ENCODE results near the gene SAMD9.
A peak's percentile ranks its signal among the peaks of the same experiment; 100 is the strongest.
"Not testable (repeated sequence)": the region's sequence is repeated elsewhere in the genome, so short reads cannot be mapped to it uniquely, and the experiment has no call there.

Gene SAMD9

GRCh38 chr7:93117852-93118530 lies at the start of gene SAMD9:
Gene SAMD9 (minus strand): TSS chr7:93117979. CDS start chr7:93106097, 11,882 bp downstream.
- DNase-seq, result peak; percentile 56

GRCh38 chr7:93165447-93165846 lies 47.7 kb upstream of the SAMD9 start:
- no peak for DNase-seq

- DNase-seq, result no peak
Measured at GRCh38 chr7:93164766-93165165, 47.0 kb upstream of the SAMD9 start.

GRCh38 chr7:93161181-93161762 lies 43.5 kb upstream of the SAMD9 start:
- no peak for DNase-seq

GRCh38 chr7:93160410-93160809 lies 42.6 kb upstream of the SAMD9 start:
- DNase-seq, result no peak

- no peak for DNase-seq
Measured at GRCh38 chr7:93159490-93159889, 41.7 kb upstream of the SAMD9 start.

- DNase-seq, result no peak
Measured at GRCh38 chr7:93156884-93157283, 39.1 kb upstream of the SAMD9 start.

GRCh38 chr7:93150200-93150835 lies 32.5 kb upstream of the SAMD9 start:
- no peak for DNase-seq

- no peak for DNase-seq
Measured at GRCh38 chr7:93148727-93149126, 30.9 kb upstream of the SAMD9 start.

- DNase-seq, result no peak
Measured at GRCh38 chr7:93148144-93148543, 30.4 kb upstream of the SAMD9 start, which contains the start of gene SAMD9L. Gene SAMD9L (minus strand): TSS chr7:93148385. CDS start chr7:93135971, 12,414 bp downstream.

- DNase-seq, result no peak
Measured at GRCh38 chr7:93147363-93147762, 29.6 kb upstream of the SAMD9 start.

GRCh38 chr7:93146472-93147141 lies 28.8 kb upstream of the SAMD9 start:
- no peak for DNase-seq

- no peak for DNase-seq
Measured at GRCh38 chr7:93146036-93146435, 28.3 kb upstream of the SAMD9 start.

- no peak for DNase-seq
Measured at GRCh38 chr7:93145354-93145753, 27.6 kb upstream of the SAMD9 start.

GRCh38 chr7:93142127-93142526 lies 24.3 kb upstream of the SAMD9 start:
- DNase-seq, result no peak

- no peak for DNase-seq
Measured at GRCh38 chr7:93140582-93141191, 22.9 kb upstream of the SAMD9 start.

- DNase-seq, result no peak
Measured at GRCh38 chr7:93138576-93138975, 20.8 kb upstream of the SAMD9 start.

GRCh38 chr7:93133005-93133404 lies 15.2 kb upstream of the SAMD9 start:
- no peak for DNase-seq

GRCh38 chr7:93132216-93132615 lies 14.4 kb upstream of the SAMD9 start:
- DNase-seq, result no peak

GRCh38 chr7:93126954-93127353 lies 9.2 kb upstream of the SAMD9 start:
- DNase-seq, result not testable (repeated sequence)

- DNase-seq, result not testable (repeated sequence)
Measured at GRCh38 chr7:93123532-93123931, 5.8 kb upstream of the SAMD9 start.

GRCh38 chr7:93120592-93121549 lies 3.1 kb upstream of the SAMD9 start:
- no peak for DNase-seq

Data from NCI-H510A treated with DMSO at 0.1 percent for 48 hours (cell line).